GM19463 (cell line): ENCODE data around the gene TANC1.
"Not testable (repeated sequence)": the region's sequence is repeated elsewhere in the genome, so short reads cannot be mapped to it uniquely, and the experiment has no call there.

ENCODE experiments used
- ATAC-seq: cut with Tn5 transposase; IDR thresholded peaks from one replicate; pipeline ENCODE4 v1.9.1; 2021; ENCODE audit warnings: mild to moderate bottlenecking, moderate library complexity; ENCODE audit not compliant: unreplicated experiment

Gene TANC1

DNA sequence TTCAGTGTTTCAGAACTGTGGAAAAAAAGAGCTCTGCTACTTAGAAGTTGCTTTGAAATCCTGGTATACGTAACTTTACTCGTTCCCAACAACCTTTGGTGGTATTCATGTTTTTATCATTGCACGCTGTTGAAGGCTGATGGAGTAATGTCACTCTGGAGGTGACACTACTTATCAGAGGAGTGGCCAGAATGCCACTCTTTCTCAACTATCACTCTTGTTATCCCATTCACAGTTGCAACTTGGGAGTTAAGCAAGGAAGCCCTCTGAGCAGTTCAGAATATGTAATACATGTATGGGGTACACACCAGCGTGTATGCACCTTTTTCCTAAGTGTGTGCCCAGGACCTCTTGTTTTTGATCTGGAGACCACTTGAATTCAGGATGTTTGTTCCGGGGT, 53.6 kb downstream of the TANC1 start:
- no peak for ATAC-seq

- ATAC-seq: no peak
Measured at GRCh38 chr2:159026170-159026569, 57.7 kb downstream of the TANC1 start.

DNA sequence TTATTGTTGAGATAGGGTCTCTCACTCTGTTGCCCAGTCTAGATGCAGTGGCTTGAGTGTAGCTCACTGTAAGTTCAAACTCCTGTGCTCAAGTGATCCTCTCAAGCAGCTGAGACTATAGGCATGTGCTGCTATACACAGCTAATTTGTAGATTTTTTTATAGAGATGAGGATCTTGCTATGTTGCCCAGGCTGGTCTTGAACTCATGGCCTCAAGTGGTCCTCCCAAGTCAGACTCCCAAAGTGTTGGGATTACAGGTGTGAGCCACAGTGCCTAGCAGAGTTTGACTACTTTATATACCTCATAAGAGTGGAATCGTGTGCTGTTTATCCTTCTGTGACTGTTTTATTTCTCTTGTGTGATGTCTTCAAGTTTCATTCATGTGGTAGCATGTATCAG, 60.3 kb downstream of the TANC1 start:
- no peak for ATAC-seq

GRCh38 chr2:159029936-159030335, 61.5 kb downstream of the TANC1 start:
- no peak for ATAC-seq

GRCh38 chr2:159030674-159031380, 62.4 kb downstream of the TANC1 start:
- ATAC-seq: no peak

DNA sequence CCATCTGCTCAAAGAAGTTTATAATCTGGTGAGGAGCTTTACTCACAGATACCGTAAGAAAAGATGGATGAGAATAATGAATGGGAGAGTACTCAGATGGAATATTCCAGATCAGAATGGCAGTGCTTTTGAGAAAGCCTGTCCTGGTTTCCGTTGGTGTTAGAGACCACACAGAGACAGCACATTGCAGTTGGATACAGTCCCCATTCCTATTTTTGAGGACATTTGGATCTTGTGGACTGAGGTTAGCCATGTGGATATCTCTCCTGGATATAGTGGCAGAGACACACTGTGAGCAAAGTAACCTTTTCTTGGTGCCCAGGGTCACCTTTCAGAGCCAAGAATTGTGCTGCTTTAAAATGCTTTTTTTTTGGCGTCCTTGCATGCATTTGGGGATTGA, 63.7 kb downstream of the TANC1 start:
- no peak for ATAC-seq

- ATAC-seq: no peak
Measured at GRCh38 chr2:159032580-159032979, 64.1 kb downstream of the TANC1 start.

DNA sequence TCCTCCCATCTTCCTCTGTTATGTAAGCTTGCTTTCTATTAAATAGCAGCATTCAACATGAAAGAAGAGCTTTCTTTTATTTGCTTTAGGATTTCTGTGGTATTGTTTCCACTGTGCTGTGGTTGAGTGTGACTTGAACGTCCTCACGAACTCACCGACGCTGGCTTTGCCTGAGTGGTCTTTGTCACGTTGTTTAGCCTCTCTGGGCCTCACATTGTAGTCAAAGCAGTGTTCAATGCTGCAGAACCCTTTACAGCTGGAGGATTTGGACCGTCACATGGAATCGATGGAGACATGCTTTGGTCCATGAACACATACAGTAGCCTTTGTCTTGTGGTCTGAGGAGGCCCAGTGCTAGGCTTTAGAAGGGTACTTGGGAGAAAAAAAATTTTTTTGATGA, 66.3 kb downstream of the TANC1 start:
- no peak for ATAC-seq

DNA sequence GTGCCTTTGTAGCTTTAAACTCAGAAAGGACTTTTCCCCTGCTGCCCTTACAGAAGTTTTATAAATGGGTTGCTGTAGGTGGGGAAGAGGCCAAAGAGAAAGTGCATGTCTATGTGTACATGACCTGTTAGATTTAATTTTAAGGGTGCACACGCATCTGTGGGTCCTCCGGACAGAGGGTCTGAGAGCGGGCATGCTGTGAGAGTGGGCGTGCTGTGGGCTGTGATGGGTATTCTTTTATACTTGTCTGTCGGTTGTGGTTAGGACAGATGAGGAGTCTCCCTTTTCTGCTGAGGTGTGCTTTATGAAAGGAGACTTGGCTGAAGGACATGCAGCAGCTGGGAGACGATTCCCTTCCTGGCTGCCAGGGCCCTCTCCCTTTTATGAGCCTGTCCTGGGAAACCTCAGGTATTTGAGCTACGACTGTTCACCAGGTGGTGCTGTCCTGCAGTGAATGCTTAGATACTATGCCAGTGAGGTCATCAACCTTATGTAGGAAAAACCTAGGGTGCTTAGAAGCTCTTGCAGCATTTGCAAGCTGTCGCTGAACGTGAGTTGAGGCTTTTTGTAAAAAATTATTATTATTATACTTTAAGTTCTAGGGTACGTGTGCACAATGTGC, 67.5 kb downstream of the TANC1 start:
- no peak for ATAC-seq

GRCh38 chr2:159036461-159036860, 68.0 kb downstream of the TANC1 start:
- not testable (repeated sequence) for ATAC-seq

- ATAC-seq: not testable (repeated sequence)
Measured at GRCh38 chr2:159041328-159041727, 72.9 kb downstream of the TANC1 start.

GRCh38 chr2:159042115-159042850, 73.8 kb downstream of the TANC1 start:
- ATAC-seq: no peak

DNA sequence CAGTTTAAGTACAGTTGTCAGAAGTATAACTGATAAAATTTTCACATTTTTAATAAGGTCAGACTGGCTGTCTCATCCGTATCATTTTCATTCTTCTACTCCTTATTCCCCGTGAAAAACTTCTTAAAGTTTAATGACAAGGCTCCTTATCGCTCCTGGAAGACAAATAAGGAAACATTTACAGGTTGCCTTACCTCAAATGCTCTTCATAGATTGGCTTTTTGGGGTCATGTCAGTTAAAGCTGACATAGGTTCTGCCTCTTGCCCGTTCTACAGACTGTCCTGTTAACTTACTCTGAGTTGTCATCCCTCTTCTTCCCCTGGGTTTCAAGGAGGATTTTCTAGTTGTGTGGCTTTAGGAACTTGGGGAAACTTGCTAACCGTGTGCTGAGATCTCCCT, 75.3 kb downstream of the TANC1 start:
- no peak for ATAC-seq

DNA sequence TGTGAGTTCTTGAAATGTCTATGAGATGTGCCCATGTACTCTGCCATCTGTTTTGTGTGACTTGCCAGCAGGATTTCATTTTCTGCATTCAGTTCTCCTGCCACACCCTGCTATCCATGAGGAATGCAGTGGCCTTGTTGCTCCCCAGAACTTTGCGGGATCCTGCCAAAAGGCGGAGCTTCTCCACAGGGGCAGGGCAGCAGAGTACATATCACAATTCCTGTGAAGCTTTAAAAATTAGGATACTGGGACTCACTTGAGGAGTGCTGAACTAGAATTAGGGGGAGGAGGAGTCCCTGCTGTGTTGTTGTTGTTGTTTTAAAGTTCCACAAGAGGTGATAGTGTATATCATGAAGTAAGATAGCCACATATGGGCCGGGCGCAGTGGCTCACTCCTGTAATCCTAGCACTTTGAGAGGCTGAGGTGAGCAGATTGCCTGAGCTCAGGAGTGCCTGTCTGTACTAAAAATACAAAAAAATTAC, 76.4 kb downstream of the TANC1 start:
- no peak for ATAC-seq

DNA sequence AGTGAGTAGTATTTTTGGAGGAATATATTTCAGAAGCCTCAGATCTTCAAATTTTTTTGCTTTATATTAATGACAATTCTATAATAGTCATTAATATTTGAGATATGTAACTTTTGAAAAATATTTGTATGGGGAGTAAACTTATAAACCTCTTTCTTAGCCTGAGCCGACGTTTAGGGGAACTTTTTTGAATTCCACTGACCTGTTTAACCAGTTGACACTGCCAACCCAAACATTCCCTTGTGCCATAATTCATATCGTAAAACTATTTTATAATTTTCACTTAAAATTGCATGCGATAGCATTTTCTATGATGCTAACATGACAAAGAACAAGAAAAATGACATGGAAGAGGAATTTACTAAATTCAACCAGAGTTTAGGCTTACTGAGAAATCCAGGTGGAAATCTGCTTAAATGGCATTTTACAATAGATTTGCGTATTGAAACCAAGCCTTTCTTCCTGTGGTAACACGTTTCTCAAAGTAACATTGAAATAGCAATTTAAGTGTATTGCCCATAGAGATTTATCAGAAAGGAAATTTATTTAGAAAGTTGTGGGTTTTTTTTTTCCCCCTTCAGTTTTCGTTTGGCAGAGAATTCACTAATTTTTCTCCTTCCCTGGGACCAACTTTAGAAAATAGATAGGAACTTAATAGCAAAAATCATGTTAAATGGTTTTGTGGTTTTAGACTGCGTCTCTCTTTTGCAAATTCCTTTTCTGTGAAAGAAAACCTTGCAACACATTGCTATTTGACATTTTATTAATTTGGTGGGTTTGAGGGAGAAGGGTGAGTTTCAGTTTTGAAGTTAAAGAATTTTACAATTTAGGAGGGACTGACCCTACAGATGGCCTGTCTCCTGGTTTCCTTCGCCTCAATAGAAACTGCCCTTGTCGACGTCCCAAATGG, 77.4 kb downstream of the TANC1 start:
- no peak for ATAC-seq

DNA sequence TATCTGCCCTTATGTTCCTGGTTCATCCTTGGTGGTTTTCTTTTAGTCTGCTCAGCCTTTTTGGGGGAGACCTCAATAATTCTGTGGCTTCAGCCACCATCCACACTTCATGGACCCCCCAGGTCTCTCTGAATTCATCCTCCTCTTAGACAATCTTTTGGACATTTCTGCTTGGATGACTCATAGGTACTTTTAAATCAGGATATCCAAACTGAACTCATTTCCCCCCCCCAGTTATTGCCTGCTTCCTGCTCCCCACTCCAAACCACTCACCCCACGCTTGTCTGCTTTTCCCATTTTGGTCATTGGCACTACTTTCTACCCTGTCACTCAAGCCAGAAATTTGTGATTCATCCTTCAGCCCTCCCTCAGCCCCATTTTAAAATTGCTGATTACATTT, 78.5 kb downstream of the TANC1 start:
- ATAC-seq: no peak

GRCh38 chr2:159050426-159050825, 82.0 kb downstream of the TANC1 start:
- ATAC-seq: no peak

GRCh38 chr2:159051133-159051532, 82.7 kb downstream of the TANC1 start:
- ATAC-seq: no peak

GRCh38 chr2:159051661-159052060, 83.2 kb downstream of the TANC1 start:
- ATAC-seq: no peak

DNA sequence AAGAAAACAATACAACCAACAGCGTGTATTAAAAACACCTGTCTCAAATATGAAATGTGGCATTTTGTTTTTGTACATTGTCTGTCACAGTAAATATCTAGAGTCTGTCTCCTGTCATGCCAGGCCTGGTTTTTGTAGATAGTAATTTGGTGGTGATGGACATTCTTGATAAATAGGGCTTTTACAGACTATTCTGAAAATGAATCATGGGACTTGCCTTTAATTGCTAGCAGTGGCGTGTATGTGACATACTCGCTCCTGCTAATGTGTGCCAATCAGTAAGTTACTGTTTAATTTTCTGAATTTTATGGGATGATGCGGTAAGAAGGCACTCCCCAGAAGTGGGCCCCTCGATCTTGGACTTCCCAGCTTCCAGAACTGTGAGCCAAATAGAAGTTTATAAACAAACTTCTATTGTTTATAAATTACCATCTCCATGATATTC, 83.7 kb downstream of the TANC1 start:
- ATAC-seq: no peak
